Dedifferentiated amniotic fluid mesenchymal stem cell (primary cell): ENCODE measurements around the gene LCAT.

Experiments used
- DNase-seq: peaks from one replicate; pipeline ENCODE4 v3.0.0-alpha.2; 2016; ENCODE audit errors: extremely low spot score

The LCAT gene

DNA sequence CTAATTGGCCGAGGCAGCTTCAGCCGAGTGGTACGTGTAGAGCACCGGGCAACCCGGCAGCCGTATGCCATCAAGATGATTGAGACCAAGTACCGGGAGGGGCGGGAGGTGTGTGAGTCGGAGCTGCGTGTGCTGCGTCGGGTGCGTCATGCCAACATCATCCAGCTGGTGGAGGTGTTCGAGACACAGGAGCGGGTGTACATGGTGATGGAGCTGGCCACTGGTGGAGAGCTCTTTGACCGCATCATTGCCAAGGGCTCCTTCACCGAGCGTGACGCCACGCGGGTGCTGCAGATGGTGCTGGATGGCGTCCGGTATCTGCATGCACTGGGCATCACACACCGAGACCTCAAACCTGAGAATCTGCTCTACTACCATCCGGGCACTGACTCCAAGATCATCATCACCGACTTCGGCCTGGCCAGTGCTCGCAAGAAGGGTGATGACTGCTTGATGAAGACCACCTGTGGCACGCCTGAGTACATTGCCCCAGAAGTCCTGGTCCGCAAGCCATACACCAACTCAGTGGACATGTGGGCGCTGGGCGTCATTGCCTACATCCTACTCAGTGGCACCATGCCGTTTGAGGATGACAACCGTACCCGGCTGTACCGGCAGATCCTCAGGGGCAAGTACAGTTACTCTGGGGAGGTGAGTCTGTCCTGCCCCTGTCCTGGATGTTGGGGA, 34.7 kb downstream of the LCAT start:
- no peak for DNase-seq

DNA sequence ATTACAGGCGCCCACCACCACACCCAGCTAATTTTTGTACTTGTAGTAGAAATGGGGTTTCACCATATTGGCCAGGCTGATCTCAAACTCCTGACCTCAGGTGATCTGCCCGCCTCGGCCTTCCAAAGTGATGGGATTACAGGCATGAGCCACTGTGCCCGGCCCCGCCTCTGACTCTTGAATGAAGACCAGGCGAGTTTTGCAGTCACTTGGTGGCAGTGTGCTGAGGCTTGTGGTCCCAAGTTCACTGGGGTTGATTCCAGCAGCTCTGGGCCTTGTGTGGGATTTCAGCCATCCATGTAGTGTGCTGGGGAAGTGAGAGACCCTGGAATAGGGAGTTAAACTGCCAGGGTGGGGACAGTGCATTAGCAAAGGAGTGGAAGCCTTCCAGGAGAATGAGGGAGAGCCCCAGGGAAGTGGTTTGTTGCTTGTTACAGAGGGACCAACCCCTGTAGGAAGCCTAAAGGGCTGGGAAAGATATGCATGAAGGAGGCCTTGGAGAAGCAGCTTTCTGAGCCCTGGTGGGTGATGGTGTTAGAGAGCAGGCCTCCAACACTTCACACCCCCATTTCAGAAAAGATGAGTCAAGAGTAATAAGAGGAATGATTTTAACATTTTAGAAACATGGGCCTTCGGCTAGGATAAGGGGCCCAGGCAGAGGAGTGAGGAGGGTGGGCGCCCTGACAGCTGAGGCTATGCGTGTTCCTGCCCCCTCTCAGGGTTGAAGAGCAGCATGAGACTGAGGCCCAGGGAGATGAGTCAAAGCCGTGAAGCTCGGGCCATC, 36.3 kb downstream of the LCAT start:
- no peak for DNase-seq

DNA sequence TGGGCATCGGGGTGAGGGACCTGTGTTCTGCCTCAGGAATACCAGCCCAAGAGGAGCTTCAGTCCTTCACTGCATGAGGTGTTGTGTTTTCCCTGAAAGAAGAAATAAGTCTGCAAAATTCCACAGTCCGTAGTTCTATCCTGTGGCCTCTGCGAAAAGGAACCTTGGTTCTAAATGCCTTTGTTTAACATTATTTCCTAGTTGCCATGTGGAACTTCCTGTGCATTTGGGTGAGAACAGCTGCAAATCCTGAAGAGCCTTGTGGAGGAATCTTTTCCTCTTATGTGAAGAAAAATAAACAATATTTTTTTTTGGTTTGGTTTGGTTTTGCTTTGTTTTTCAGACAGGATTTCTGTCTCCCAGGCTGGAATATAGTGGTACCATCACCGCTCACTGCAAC, 41.1 kb downstream of the LCAT start:
- no peak for DNase-seq

DNA sequence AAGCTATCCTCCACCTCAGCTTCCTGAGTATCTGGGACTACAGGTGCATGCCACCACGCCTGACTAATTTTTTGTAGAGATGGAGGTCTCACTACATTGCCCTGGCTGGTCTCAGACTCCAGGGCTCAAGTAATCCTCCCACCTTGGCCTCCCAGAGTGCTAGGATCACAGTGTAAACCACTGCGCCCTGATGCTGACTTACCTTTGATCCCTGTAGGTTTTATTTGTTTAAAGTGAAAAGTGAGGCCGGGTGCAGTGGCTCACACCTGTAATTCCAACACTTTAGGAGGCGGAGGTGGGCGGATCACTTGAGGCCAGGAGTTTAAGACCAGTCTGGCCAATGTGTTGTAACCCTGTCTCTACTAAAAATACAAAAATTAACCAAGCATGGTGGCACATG, 42.2 kb downstream of the LCAT start:
- no peak for DNase-seq

DNA sequence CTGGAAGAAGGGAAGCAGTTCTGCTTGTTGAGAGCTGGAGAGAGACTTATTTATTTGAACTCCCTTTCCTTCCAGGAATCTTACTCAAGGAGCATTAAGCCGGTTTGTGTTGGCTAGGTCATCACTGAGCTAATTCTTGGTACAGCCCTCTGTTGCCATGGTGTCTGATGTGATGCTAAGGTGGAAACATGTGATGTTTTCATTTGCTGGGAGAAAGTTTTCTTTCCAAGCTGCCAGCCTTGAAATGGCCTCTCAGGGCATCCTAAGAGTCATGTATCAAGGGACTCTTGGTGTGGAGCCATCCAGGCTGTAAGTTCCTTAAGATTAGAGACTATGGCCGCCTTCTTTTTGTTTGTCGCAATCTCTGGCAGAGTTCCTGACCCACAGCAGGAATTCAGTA, 46.7 kb downstream of the LCAT start:
- DNase-seq = no peak

DNA sequence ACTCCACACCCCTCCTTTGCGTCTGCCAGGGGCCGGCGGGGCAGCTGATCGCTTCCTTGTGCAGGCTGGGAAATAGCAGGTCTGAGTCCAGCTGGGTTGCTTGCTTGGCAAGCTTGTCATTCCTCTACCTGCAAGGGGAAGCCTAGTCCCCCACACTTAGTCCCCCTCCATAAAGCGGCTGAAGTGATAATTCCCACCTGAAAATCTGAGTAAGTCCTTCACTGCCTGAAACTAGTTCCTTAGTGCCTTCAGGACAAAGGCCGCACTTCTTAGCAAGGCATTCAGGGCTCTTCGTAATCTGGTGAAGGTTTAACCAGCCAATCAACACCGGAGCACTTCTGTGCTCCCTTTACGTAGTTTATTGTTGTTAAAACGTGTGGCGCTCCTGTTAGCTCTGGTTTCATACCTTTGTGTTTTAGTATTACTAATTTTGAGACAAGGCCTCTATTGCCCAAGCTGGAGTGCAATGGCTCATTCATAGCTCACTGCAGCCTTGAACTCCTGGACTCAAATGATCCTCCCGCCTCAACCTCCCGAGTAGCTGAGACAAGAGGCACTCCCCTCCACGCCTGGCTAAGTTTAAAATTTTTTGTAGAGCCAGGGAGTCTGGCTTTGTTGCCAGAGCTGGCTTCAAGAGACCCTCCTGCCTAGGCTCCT, 50.0 kb downstream of the LCAT start:
- DNase-seq = no peak

DNA sequence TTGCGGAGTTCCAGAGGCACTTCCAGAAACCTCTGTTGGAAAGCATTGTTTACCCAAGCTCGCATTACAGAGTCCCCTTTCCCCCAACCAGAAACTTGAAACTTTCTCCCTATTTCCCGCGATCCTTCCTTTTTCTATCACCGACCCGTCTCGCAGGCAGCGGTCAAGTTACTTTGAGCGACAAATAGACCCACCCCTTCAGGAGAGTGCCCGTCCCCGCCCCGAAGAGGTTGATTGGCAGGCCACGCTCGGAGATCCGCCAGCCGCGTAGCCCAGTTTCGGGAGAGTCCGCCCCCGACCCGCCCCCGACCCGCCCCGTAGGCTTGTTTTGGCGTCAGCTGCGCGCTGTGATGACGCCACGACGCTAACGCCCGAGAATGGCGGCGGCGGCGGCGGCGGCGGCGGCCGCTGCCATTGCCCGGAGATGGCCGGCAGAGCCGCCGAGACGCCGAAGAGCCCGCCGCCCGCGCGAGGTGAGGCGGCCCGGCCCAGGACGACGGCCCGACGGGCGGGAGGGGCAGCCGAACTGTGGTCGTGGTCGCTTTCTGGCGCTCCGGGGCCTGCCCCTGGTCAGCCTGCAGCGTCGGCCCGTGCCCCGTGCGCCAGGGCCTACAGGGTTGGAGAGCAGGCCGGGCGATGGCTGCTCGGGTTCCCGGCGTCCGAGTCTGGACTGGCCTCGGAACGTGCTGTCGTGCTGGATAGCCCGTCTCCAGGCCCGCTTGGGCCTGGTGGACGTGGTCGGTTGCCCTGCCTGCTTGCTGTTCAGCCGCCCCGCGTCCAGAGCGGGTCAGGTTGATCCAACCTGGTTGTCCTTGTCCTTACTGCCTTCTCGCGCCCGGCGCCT, 50.8 kb downstream of the LCAT start, which contains the start of gene PSKH1:
TSS of gene PSKH1 (plus strand) at position 356 of the 844 bp plus-strand sequence. CDS start 15,496 bp downstream, outside the sequence.
- DNase-seq = peak; percentile 95

DNA sequence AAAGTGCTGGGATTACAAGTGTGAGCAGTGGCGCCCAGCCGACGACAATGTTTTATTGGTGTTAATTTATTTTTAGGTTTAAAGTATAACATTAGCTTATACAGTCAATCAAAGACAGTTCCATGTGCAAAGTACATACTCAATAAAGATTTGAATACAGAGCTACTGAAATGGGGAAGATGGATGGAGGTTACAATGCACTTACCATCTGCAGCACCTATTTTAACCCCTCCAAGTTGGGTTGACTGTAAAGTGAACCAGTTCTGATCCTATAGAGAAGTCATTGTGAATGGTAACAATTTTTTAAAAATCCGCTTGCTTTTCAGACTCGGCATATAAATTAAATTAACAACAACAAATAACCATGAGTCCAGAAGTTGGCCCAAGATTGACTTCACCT, 51.5 kb downstream of the LCAT start:
- no peak for DNase-seq
